ENCODE measurements around the gene LILRA2. TPM values are rescaled to one million over a fixed set of nuclear protein-coding genes. Genes with fewer than 3 reads are reported as not detected.
"Not testable (repeated sequence)": the region's sequence is repeated elsewhere in the genome, so short reads cannot be mapped to it uniquely, and the experiment has no call there.

LILRA2 gene
- total RNA-seq, 1 donor from 2014 or later, result not detected

DNA sequence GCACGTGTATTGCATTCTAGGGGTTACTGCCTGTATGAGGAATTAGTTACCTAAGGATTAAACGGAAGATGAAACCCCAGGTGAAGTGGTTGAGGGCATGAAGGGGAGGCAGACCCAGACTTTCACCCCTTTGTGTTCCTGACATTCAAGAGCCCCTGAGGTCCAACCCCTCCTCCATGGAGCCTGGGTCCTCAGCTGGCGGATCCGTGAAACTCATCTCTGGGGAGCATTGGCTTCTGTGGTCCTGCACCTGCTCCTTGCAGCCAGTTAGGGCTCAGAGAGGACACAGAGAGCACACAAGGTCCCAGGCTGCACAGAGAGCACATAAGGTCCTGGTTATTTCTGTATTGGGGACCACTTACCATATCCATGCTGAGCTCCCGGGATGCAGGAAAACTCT lies 12.8 kb downstream of the LILRA2 start:
- FAIRE-seq (no peak), DNase-seq (ENCODE audit: low read depth) (no peak)
- no peak overlapping the region for H3K4me3 ChIP-seq (ENCODE audit: low read depth, low read length)
- TF ChIP-seq, protein P1, sequence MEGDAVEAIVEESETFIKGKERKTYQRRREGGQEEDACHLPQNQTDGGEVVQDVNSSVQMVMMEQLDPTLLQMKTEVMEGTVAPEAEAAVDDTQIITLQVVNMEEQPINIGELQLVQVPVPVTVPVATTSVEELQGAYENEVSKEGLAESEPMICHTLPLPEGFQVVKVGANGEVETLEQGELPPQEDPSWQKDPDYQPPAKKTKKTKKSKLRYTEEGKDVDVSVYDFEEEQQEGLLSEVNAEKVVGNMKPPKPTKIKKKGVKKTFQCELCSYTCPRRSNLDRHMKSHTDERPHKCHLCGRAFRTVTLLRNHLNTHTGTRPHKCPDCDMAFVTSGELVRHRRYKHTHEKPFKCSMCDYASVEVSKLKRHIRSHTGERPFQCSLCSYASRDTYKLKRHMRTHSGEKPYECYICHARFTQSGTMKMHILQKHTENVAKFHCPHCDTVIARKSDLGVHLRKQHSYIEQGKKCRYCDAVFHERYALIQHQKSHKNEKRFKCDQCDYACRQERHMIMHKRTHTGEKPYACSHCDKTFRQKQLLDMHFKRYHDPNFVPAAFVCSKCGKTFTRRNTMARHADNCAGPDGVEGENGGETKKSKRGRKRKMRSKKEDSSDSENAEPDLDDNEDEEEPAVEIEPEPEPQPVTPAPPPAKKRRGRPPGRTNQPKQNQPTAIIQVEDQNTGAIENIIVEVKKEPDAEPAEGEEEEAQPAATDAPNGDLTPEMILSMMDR (IDR thresholded peaks at IDR 0.05; ENCODE audit: insufficient read depth, low read length, severe bottlenecking), result no peak
- H3K36me3 ChIP-seq (ENCODE audit: control insufficient read depth, insufficient read depth, low read length), result no peaks in the 10 kb centered on the region
- no peaks in the 10 kb centered on the region for H3K27me3 ChIP-seq (ENCODE audit: control insufficient read depth, insufficient read depth, low read length)

DNA sequence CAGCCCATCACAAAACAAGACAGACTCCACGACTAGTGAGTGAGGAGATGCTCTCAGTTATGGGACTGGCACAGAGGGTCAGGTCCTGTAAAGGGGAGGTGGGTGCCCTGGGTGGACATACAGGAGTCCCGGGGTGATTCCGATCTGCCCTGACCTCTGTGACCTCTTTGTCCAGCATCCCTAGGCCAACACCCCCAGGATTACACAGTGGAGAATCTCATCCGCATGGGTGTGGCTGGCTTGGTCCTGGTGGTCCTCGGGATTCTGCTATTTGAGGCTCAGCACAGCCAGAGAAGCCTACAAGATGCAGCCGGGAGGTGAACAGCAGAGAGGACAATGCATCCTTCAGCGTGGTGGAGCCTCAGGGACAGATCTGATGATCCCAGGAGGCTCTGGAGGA lies 13.4 kb downstream of the LILRA2 start:
- peak; percentile 7 for FAIRE-seq
- no peaks in the 10 kb centered on the region for H3K36me3 ChIP-seq (ENCODE audit: control insufficient read depth, insufficient read depth, low read length)
- TF ChIP-seq, protein P1 (IDR thresholded peaks at IDR 0.05; ENCODE audit: insufficient read depth, low read length, severe bottlenecking), result no peak
- DNase-seq (ENCODE audit: low read depth), result no peak
- H3K4me3 ChIP-seq (ENCODE audit: low read depth, low read length), result no peak overlapping the region
- H3K27me3 ChIP-seq (ENCODE audit: control insufficient read depth, insufficient read depth, low read length), result no peaks in the 10 kb centered on the region

DNA sequence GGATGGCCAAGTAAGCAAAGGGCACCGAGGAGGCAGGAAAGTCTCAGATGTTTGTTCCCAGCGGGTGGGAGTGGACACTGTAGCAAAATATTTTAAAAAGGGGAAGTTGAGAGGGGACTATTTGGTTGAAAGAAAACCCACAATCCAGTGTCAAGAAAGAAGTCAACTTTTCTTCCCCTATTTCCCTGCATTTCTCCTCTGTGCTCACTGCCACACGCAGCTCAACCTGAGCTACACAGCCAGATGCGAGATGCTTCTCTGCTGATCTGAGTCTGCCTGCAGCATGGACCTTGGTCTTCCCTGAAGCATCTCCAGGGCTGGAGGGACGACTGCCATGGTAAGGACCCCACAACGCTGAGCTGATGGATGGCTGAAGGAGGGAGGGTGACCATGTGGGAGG lies 19.9 kb downstream of the LILRA2 start, which contains the start of gene LILRA1:
TSS of gene LILRA1 (plus strand) at position 188 of the 400 bp plus-strand sequence. CDS start 613 bp downstream, outside the sequence.
- not testable (repeated sequence) for DNase-seq (ENCODE audit: low read depth); H3K4me3 ChIP-seq (ENCODE audit: low read depth, low read length); H3K27me3 ChIP-seq (ENCODE audit: control insufficient read depth, insufficient read depth, low read length); H3K36me3 ChIP-seq (ENCODE audit: control insufficient read depth, insufficient read depth, low read length)
- peak; percentile 79 for FAIRE-seq

DNA sequence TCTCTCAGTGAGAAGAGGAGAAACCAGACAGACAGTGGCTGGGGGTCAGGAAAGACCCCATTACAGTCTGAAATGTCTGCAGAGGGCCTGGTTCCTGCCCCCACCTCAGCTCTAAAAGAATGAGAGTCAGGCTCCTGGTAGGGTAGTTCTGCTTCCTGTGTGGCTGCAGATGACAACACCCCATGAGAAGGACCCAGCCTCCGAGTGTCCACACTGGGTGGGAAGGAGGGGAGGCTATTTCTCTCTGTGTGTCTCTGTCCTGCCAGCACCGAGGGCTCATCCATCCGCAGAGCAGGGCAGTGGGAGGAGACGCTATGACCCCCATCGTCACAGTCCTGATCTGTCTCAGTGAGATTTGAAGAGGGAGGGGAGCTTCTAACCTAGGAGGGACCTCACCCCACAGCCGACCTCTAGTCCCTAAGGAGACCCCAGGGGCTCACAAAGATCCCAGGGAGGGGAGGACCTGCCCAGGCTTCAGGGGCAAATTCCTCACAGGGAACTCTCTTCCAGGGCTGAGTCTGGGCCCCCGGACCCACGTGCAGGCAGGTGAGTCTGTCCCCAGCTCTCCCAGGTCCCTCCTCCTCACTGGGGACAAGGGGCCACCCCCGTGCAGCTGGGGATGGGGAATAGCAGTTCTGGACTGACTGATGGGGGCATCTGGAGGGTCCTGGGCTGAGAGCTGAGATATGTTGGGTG lies 20.5 kb downstream of the LILRA2 start:
- not testable (repeated sequence) for FAIRE-seq; DNase-seq (ENCODE audit: low read depth); H3K4me3 ChIP-seq (ENCODE audit: low read depth, low read length); H3K27me3 ChIP-seq (ENCODE audit: control insufficient read depth, insufficient read depth, low read length); H3K36me3 ChIP-seq (ENCODE audit: control insufficient read depth, insufficient read depth, low read length)

DNA sequence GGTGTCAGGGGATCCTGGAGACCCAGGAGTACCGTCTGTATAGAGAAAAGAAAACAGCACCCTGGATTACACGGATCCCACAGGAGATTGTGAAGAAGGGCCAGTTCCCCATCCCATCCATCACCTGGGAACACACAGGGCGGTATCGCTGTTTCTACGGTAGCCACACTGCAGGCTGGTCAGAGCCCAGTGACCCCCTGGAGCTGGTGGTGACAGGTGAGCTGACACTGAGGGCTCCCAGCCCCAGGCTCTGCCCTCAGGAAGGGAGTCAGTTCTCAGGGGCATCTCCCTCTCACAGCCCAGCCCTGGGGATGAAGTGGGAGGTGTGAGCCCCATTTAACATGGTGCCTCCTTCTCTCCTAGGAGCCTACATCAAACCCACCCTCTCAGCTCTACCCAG lies 21.1 kb downstream of the LILRA2 start:
- no peaks in the 10 kb centered on the region for H3K27me3 ChIP-seq (ENCODE audit: control insufficient read depth, insufficient read depth, low read length)
- no peak overlapping the region for H3K4me3 ChIP-seq (ENCODE audit: low read depth, low read length)
- TF ChIP-seq, protein P1 (IDR thresholded peaks at IDR 0.05; ENCODE audit: insufficient read depth, low read length, severe bottlenecking), result no peak
- no peak for DNase-seq (ENCODE audit: low read depth)
- no peak for FAIRE-seq
- H3K36me3 ChIP-seq (ENCODE audit: control insufficient read depth, insufficient read depth, low read length), result no peaks in the 10 kb centered on the region

DNA sequence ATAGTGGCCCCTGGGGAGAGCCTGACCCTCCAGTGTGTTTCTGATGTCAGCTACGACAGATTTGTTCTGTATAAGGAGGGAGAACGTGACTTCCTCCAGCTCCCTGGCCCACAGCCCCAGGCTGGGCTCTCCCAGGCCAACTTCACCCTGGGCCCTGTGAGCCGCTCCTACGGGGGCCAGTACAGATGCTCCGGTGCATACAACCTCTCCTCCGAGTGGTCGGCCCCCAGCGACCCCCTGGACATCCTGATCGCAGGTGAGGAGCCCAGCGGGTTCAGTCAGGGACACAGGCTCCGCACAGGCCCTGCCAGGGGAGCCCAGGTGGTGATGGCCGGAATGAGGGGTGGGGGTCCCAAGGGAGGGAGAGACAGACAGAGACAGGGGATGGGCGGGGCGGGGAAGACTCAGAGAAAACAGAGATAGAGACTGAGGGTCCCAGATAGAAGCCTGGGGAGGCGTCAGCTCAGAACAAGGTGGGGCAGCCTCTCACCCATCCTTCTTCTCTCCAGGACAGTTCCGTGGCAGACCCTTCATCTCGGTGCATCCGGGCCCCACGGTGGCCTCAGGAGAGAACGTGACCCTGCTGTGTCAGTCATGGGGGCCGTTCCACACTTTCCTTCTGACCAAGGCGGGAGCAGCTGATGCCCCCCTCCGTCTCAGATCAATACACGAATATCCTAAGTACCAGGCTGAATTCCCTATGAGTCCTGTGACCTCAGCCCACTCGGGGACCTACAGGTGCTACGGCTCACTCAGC lies 22.3 kb downstream of the LILRA2 start:
- not testable (repeated sequence) for DNase-seq (ENCODE audit: low read depth); FAIRE-seq; H3K27me3 ChIP-seq (ENCODE audit: control insufficient read depth, insufficient read depth, low read length); H3K36me3 ChIP-seq (ENCODE audit: control insufficient read depth, insufficient read depth, low read length); H3K4me3 ChIP-seq (ENCODE audit: low read depth, low read length)

DNA sequence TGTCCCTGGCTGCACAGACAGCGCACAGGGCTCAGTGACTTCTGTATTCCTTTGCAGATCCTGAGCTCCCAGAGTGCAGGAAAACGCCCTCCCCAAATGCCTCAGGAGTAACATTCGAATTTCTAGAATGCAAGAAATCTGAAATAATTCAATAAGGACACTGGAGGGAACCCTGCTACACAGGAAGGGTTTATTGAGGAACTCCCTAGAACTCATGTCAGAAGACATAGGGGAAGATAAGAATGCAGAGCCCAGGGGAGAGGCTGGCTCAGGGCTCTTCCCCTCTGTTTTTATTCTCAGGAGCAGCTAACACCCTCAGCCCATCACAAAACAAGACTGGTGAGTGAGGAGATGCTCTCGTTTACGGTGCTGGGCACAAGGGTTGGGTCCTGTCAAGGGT lies 26.6 kb downstream of the LILRA2 start:
- TF ChIP-seq, protein P1 (IDR thresholded peaks at IDR 0.05; ENCODE audit: insufficient read depth, low read length, severe bottlenecking), result no peak
- Histone ChIP-seq H3K36me3 (ENCODE audit: control insufficient read depth, insufficient read depth, low read length) (no peaks in the 10 kb centered on the region), H3K27me3 (ENCODE audit: control insufficient read depth, insufficient read depth, low read length) (no peaks in the 10 kb centered on the region), H3K4me3 (ENCODE audit: low read depth, low read length) (no peak overlapping the region)
- FAIRE-seq (no peak), DNase-seq (ENCODE audit: low read depth) (no peak)

Measured in bronchial epithelial cell (primary cell).